OCI-LY7 (cell line): ENCODE data around the gene TCEA3. TPM values are rescaled to one million over a fixed set of nuclear protein-coding genes. Genes with fewer than 3 reads are reported as not detected.

Source experiments
- BruUV-seq: library from RNA; stranded (reverse); fragments of 400-500 nt; replicated peaks from 2 replicates; lab custom pipeline; 2021; lab: Mats Ljungman, UMichigan
- CTCF ChIA-PET: fragments of 300-600 bp; sonication (Branson Sonifier 250); formaldehyde crosslinking; loops from one replicate; lab custom pipeline; 2022; ENCODE audit warnings: antibody characterized with exemption; ENCODE audit not compliant: unreplicated experiment; lab: Charles Lee
- POLR2A ChIA-PET: fragments of 300-600 bp; sonication (Branson Sonifier 250); formaldehyde crosslinking; loops from one replicate; lab custom pipeline; 2022; ENCODE audit warnings: antibody characterized with exemption; lab: Charles Lee
- DNase-seq: peaks from one replicate; pipeline ENCODE4 v3.0.0-alpha.2; 2015; ENCODE audit warnings: low spot score
- H2AFZ ChIP-seq: fragments of 200-600 bp; sonication (generic), shearing (Covaris generic); 2 replicates; pipeline ENCODE4 v1.6.1; 2014; ENCODE audit warnings: mild to moderate bottlenecking, antibody characterized with exemption, low read length, moderate library complexity
- H3K27ac ChIP-seq: fragments of 200-600 bp; sonication (generic); 2 replicates; pipeline ENCODE4 v1.5.1; 2014; ENCODE audit warnings: mixed run types, low read depth, mild to moderate bottlenecking, moderate library complexity, low read length, inconsistent platforms; ENCODE audit not compliant: poor library complexity, severe bottlenecking
- H3K36me3 ChIP-seq: fragments of 200-600 bp; sonication (generic); 2 replicates; pipeline ENCODE4 v1.6.1; 2014; ENCODE audit warnings: mild to moderate bottlenecking, antibody characterized with exemption, low read length, moderate library complexity, mixed read lengths; ENCODE audit not compliant: insufficient read depth
- H3K4me1 ChIP-seq: fragments of 200-600 bp; sonication (generic); 2 replicates; pipeline ENCODE4 v1.5.1; 2014; ENCODE audit warnings: mild to moderate bottlenecking, low read length; ENCODE audit not compliant: insufficient read depth, poor library complexity, severe bottlenecking
- H3K4me2 ChIP-seq: fragments of 200-600 bp; sonication (generic); 2 replicates; pipeline ENCODE4 v1.6.1; 2014; ENCODE audit warnings: mild to moderate bottlenecking, low read length
- H3K4me3 ChIP-seq: fragments of 200-600 bp; sonication (generic); 2 replicates; pipeline ENCODE4 v1.5.1; 2014; ENCODE audit warnings: mild to moderate bottlenecking, low read depth, low read length; ENCODE audit not compliant: poor library complexity, severe bottlenecking
- H3K79me2 ChIP-seq: fragments of 200-600 bp; sonication (generic); 2 replicates; pipeline ENCODE4 v1.6.1; 2016; ENCODE audit warnings: low read depth, mild to moderate bottlenecking, low read length, moderate library complexity, mixed read lengths; ENCODE audit not compliant: insufficient read depth
- H3K9me2 ChIP-seq: fragments of 200-600 bp; sonication (generic); 2 replicates; pipeline ENCODE4 v1.6.1; 2016; ENCODE audit warnings: mild to moderate bottlenecking, low read length, mixed read lengths; ENCODE audit not compliant: insufficient read depth
- H3K9me3 ChIP-seq: fragments of 200-600 bp; sonication (generic); 2 replicates; pipeline ENCODE4 v1.6.1; 2014; ENCODE audit warnings: mild to moderate bottlenecking, mixed run types, low read length, mixed read lengths
- H4K20me1 ChIP-seq: fragments of 200-600 bp; sonication (generic); 2 replicates; pipeline ENCODE4 v1.6.1; 2014; ENCODE audit warnings: mild to moderate bottlenecking, antibody characterized with exemption, low read length, moderate library complexity, mixed read lengths; ENCODE audit not compliant: insufficient read depth
- EZH2phosphoT487 ChIP-seq: fragments of 200-600 bp; sonication (generic); IDR thresholded peaks from 2 replicates; pipeline ENCODE4 v1.6.1; 2018; ENCODE audit warnings: low read depth, borderline replicate concordance, mild to moderate bottlenecking, mixed run types, antibody characterized with exemption, low read length, moderate library complexity, mixed read lengths
- intact Hi-C: fragments of 100-400 bp; cut with micrococcal nuclease; formaldehyde crosslinking; loops from one replicate; pipeline ENCODE4 v1.10.0; 2022; ENCODE audit not compliant: unreplicated experiment
- total RNA-seq, 2 experiments: library from RNA; depleted of rRNA in 1 of 2; stranded (reverse); fragments of >200 nt in 1 of 2; shearing (Covaris generic) in 1 of 2; gene quantifications; 2 replicates each; pipeline ENCODE4 v1.2.3, GENCODE V29; 2014 to 2022
- TF ChIP-seq, protein P1 (sequence below): fragments of 200-600 bp; sonication (generic); conservative IDR thresholded peaks from 2 replicates; pipeline ENCODE4 v1.5.1; 2014; ENCODE audit warnings: mild to moderate bottlenecking, antibody characterized with exemption, low read length, moderate library complexity, mixed read lengths

Gene TCEA3
- total RNA-seq, 2 experiments from 2014 or later = not detected

DNA sequence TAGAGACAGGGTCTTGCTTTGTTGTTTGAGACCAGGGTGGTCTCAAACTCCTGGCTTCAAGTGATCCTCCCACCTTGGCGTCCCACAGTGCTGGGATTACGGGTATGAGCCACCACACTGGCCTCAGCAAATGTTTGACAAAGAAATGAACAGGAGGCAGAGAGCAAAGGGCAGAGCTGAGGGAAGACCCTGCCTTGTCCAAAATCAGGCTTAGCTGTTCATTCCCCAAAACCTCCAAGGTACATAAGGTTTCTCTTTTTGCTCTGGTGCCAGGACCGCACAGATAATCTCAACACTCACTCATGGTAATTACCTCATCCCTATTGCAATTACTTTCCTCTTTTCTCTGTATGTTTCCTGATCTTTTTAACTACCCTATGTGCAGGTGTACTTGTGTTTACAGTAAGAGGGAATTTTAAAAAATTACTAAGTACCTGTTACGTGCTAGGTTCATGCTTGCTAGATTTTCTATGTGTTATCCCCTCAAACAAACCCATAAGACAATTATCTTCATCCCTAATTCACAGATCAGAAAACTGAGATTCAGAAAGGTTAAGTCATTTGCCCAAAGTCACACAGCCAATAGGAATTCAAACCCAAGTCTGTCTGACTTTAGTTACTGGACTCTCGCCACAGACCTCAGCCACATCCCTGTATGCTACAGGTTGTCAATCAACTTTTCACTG is 47.9 kb upstream of the TCEA3 start:
- intact Hi-C loops = no loop called here
- Histone ChIP-seq H2AFZ (no peak overlapping the region), H3K9me3 (no peaks in the 10 kb centered on the region), H3K27ac (no peak overlapping the region), H3K36me3 (no peaks in the 10 kb centered on the region), H3K4me2 (no peak overlapping the region), H4K20me1 (no peaks in the 10 kb centered on the region), H3K9me2 (no peaks in the 10 kb centered on the region), H3K4me3 (no peak overlapping the region), H3K4me1 (no peaks in the 10 kb centered on the region), H3K79me2 (no peaks in the 10 kb centered on the region)
- no peak for DNase-seq
- ChIA-PET POLR2A (no interaction called here), CTCF (no interaction called here)
- TF ChIP-seq, protein P1, sequence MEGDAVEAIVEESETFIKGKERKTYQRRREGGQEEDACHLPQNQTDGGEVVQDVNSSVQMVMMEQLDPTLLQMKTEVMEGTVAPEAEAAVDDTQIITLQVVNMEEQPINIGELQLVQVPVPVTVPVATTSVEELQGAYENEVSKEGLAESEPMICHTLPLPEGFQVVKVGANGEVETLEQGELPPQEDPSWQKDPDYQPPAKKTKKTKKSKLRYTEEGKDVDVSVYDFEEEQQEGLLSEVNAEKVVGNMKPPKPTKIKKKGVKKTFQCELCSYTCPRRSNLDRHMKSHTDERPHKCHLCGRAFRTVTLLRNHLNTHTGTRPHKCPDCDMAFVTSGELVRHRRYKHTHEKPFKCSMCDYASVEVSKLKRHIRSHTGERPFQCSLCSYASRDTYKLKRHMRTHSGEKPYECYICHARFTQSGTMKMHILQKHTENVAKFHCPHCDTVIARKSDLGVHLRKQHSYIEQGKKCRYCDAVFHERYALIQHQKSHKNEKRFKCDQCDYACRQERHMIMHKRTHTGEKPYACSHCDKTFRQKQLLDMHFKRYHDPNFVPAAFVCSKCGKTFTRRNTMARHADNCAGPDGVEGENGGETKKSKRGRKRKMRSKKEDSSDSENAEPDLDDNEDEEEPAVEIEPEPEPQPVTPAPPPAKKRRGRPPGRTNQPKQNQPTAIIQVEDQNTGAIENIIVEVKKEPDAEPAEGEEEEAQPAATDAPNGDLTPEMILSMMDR = no peak
- TF ChIP-seq EZH2phosphoT487 = no peak
- no TSS peak for BruUV-seq

DNA sequence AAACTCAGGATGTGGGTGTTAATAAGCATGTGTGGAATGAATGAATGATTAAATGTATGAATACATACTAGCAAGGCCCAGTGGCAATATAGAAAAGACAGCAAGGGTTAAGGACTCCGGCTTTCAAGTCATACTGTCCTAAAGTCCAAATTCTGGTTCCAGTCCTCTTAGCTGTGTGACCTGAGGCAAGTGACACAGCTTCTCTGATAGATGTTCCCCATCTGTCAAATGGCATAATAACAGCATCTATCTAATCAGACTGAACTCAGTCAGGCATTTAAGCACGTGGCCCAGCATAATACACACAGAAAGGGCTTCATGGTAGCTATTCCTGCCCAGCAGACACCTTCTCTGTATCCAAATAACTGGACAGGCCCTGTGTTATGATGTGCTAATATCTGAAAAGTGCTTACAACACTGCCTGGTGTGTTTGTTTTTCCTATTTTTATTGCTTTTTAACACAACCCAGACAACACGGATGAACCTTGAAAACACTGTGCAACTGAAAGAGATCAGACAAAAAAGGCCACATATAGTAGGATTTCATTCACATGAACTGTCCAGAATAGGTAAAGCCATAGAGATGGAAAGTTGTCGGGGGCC is 47.0 kb upstream of the TCEA3 start:
- BruUV-seq = no TSS peak
- intact Hi-C loops = no loop called here
- Histone ChIP-seq H3K9me2 (no peaks in the 10 kb centered on the region), H3K4me1 (no peaks in the 10 kb centered on the region), H3K4me2 (no peak overlapping the region), H3K36me3 (no peaks in the 10 kb centered on the region), H3K4me3 (no peak overlapping the region), H2AFZ (no peak overlapping the region), H3K9me3 (no peaks in the 10 kb centered on the region), H4K20me1 (no peaks in the 10 kb centered on the region), H3K27ac (no peak overlapping the region), H3K79me2 (no peaks in the 10 kb centered on the region)
- ChIA-PET CTCF (no interaction called here), POLR2A (no interaction called here)
- no peak for DNase-seq
- no peak for TF ChIP-seq EZH2phosphoT487
- TF ChIP-seq, protein P1 = no peak
